ENCODE measurements around the gene SEPTIN3.

GRCh38 chr22:42007922-42008321 is 38.7 kb downstream of the SEPTIN3 start:
- TF ChIP-seq, protein P1, sequence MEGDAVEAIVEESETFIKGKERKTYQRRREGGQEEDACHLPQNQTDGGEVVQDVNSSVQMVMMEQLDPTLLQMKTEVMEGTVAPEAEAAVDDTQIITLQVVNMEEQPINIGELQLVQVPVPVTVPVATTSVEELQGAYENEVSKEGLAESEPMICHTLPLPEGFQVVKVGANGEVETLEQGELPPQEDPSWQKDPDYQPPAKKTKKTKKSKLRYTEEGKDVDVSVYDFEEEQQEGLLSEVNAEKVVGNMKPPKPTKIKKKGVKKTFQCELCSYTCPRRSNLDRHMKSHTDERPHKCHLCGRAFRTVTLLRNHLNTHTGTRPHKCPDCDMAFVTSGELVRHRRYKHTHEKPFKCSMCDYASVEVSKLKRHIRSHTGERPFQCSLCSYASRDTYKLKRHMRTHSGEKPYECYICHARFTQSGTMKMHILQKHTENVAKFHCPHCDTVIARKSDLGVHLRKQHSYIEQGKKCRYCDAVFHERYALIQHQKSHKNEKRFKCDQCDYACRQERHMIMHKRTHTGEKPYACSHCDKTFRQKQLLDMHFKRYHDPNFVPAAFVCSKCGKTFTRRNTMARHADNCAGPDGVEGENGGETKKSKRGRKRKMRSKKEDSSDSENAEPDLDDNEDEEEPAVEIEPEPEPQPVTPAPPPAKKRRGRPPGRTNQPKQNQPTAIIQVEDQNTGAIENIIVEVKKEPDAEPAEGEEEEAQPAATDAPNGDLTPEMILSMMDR (IDR thresholded peaks at IDR 0.05): no peak
- TF ChIP-seq EZH2phosphoT487 (IDR thresholded peaks at IDR 0.05) (no peak), EZH2 (IDR thresholded peaks at IDR 0.05) (no peak)

Measured in neural progenitor cell (in vitro differentiated cells).